GM18951 (cell line): ENCODE measurements around the gene AMMECR1.

Source experiments
- POLR2A ChIP-seq: IDR thresholded peaks from 4 replicates; pipeline ENCODE4 v1.6.1; 2011; ENCODE audit warnings: mild to moderate bottlenecking; ENCODE audit not compliant: insufficient read length, insufficient read depth; ENCODE audit errors: extremely low read depth
- in situ Hi-C: fragments of 300-500 bp; cut with MboI; formaldehyde crosslinking; loops from one replicate; pipeline ENCODE4 v1.12.0; 2022; ENCODE audit warnings: low sequenced_read_pairs, mixed read lengths, inconsistent platforms; ENCODE audit not compliant: unreplicated experiment

Gene AMMECR1

DNA sequence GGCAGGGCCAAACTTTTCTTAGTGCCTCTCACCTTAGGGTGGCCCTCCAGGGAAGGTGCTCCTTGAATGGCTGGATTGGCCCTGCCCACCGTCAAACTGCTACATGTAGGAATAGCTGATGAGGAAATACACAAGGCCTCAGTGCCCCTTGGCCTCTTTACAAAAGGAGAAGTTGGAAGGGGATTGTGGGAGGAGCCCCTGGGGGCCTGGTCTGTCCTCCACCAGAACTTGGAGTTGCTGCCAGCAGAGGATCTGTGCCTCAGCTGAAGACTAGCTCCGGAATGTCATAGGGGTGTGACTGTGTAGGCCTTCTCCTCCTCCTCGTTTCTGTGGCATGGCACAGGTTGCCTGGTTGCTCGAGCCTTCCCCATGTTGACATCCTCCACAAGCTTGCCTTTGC lies 142.7 kb downstream of the AMMECR1 start:
- in situ Hi-C loops = no loop called here
- no peak for TF ChIP-seq POLR2A

DNA sequence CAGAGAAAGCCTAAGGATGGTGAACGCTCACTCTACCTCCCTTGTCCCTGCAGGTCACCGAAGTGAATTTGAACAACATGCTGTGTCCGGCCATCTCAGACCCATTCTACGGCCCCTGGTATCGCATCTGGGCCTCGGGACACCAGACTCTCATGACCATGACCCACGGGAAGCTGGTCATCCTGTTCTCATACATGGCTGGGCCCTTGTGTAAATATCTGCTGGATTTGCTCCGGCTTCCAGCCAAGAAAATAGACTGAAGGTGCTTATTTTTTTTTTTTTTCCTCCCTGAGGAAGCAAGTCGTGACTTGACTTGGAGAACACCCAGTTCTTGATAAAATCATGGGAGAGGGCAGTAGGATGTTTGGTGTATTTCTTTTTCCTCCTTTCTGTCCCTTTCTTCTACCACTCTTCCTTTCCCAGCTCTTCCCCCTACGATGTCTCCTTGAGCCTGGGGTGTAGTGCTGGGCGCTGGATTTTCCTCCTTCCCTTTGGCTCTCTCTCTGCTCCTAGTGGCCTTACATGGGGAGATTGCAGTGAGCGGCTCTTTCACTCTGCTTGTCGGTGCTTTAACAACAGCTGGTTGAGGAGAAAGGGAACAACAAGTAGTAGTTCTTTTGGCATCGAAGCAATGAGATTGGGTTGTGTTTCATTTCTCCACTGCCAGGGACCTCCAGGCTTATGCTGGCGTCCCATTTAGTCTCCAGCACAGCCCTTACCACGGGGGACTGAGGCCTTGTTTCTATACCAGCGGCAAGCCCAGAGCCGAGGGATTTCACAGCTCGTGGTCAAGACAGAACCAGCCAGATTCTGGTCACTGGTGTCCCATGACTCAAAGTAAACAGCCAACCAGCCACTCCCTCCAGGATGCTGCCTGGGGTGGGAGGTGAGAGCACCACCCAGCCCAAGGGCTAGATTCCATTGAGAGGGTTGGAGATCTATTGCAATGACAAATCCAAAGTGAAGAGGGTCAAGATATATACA lies 144.4 kb downstream of the AMMECR1 start:
- in situ Hi-C loops = loop anchor here (25.0 kb wide), 1 partner anchor 664 kb away; no protein-coding TSS in a partner anchor
- TF ChIP-seq POLR2A = no peak

DNA sequence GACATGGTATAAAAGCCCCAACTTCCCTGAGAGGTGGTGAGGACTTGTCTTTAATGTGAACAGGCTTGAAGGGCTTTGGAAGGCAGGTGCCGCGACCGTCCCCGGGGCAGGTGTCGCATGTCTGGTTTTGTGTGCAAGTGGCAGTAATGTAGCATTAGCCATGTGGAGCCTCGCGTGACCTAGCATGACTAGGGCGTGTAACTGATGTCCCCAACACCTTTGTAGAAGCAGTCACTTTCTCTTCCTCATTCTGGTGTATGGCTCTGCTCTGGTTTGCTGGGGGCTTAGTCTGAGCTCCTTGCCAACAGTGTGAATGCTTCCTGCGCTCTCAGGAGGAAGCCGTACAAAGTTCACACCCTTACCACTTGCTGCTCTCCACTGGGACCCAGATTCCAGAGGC lies 145.7 kb downstream of the AMMECR1 start:
- in situ Hi-C loops = loop anchor here (25.0 kb wide), 1 partner anchor 665 kb away; no protein-coding TSS in a partner anchor
- TF ChIP-seq POLR2A = no peak

DNA sequence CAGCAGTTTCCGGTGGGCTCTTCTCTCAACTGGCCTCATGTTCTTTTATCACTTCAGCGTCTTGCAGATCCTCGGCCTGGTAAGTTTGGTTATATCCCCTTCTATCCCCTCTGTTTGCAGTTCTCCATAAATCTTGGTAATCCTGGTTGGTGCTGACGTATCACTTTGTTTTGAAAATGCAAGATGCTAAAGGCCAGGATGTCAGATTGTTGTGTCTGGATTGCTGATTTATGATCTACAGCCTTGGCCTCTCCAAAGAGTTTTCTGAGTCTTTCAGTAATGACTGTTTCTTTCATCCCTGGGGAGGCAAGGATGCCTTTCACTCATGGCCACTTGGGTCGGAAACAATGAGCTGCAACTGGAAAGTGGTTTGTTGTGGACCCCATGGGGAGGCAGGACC lies 146.4 kb downstream of the AMMECR1 start:
- no peak for TF ChIP-seq POLR2A
- in situ Hi-C loops = loop anchor here (25.0 kb wide), 1 partner anchor 666 kb away; no protein-coding TSS in a partner anchor

DNA sequence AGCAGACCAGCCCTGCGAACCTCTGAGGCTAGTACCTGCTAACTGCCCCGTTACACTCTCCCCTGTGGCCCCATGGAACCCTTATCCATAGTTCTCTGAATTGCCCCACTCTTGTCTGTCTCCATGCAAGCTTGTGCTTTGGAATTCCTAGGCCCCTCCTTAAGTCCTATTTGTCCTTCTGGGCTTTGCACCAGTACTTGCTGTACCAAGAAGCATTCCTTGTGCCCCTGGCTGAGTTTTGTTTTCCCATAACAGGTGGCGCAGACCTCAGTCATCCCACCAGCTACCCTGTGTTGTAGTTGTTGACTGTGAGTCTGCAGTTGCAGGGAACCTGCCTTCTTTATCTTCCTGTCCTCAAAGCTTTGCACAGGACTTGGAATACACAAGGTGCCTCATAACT lies 147.9 kb downstream of the AMMECR1 start:
- TF ChIP-seq POLR2A = no peak
- in situ Hi-C loops = loop anchor here (25.0 kb wide), 1 partner anchor 667 kb away; no protein-coding TSS in a partner anchor

DNA sequence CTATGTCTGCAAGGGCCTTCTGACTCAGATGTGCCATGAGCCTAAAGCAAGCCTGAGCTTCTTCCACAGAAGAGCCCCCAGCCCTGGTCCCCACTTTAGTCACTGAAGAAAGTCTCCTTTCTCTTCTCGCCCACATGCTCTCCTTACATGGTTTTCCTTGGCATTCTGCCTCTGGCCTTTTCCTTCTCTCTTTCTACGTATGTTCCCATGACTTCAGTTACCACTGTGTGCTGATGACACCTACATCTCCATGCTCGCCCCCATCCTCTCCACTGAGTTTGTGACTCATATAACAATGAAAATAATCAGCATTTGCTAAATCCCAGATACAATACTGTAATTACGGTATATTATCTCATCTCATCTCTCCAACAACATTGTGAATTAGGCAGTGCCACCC lies 149.3 kb downstream of the AMMECR1 start:
- no peak for TF ChIP-seq POLR2A
- in situ Hi-C loops = loop anchor here (25.0 kb wide), 1 partner anchor 669 kb away; no protein-coding TSS in a partner anchor

DNA sequence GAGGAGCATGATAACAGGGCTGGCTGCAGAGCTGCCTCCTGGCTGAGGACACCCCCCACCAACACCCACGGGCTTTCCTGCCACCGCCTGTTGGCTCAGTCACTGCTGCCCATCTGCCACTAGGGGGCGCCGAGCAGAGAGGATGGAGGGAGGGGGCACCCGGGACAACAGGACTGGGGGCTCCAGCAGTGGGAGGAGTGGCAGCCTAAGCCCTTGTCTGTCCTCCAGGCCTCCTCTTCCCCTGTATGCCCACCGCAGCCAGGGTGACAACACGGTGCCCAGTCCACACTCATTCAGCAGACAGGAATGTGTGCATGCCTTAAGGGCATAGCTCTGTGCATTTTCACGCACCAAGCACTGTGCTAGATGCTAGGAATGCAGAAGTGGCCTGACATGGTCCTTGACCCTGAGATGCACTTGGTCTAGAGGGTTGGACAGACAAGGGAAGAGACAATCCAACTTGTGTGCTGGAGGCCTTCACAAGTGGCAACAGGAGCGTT lies 149.9 kb downstream of the AMMECR1 start:
- in situ Hi-C loops = loop anchor here (25.0 kb wide), 1 partner anchor 669 kb away; no protein-coding TSS in a partner anchor
- TF ChIP-seq POLR2A = no peak

DNA sequence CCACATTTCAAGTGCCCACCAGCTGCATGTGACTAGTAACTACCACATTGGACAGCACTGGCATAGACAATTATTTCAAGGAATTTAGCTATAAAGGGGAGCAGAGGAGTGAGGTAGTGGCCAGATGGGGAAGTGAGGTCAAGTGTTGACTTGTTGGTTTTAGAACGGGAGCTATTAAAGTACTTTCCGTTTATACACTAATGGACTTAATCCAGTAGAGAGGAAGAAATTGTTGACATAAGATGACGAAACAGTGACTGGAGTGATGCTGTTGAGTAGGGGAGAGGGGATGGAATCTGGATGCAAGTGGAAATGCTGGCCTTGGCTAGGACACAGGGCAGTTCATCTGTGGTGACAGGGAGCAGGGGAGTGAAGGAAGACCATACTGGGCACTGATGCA lies 154.4 kb downstream of the AMMECR1 start:
- in situ Hi-C loops = loop anchor here (5.0 to 25.0 kb wide), 2 partner anchors 239 to 674 kb away; no protein-coding TSS in a partner anchor
- no peak for TF ChIP-seq POLR2A

DNA sequence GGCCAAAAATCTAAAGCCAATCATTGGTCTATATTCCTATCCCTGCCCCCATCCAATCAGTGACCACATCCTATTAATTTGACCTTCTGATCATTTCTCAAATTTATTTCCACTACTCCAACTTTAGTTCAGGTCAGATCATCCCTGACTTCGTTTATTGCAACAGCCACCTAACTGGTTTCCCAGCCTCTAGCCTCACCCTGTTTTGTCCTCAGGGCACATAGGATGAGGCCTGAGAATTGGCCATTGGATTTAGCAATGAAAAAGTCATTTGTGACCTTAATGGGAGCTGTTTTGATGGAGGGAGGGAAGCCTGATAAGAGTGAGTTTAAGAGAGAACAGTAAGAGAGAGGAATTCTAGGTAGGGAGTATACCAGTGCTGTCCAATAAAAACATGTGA lies 155.0 kb downstream of the AMMECR1 start:
- in situ Hi-C loops = loop anchor here (5.0 to 25.0 kb wide), 2 partner anchors 239 to 674 kb away; no protein-coding TSS in a partner anchor
- no peak for TF ChIP-seq POLR2A

DNA sequence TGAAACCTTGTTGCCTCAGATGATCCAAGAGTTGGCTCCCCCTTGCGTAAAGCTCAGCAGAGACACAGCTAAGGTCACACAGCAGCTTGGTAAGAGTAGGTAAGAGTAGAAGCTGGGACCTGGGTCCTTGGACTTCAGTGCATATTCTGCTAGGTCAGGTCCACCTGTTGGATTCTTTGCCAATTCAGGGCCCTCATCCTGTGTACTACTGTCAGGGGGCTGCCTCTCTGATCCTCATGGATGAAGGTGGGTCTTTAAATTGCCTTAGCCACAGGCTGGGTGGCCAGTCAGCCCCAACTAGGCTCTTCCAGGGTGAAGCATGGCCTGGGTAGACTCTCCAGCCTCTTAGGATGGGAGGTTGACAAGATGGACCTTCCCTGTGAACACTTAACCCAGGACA lies 155.8 kb downstream of the AMMECR1 start:
- in situ Hi-C loops = loop anchor here (5.0 to 25.0 kb wide), 2 partner anchors 240 to 675 kb away; no protein-coding TSS in a partner anchor
- no peak for TF ChIP-seq POLR2A

DNA sequence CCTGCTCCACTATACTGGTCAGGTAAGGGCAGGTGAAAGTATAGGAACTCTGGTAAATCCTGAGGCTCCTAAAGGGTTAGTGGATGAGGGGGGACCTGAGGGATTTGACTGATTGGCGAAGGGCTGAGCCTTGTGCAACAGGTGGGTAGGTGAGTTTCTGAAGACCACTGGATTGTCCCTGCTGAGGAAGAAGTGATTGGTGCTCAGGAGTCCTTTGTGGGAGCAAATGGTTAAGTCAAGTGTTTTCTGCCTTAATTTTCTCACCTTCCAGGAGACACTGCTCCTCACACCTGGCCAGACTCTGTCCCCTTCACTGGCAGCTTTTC lies 156.6 kb downstream of the AMMECR1 start:
- TF ChIP-seq POLR2A = no peak
- in situ Hi-C loops = loop anchor here (5.0 to 25.0 kb wide), 2 partner anchors 241 to 676 kb away; no protein-coding TSS in a partner anchor

DNA sequence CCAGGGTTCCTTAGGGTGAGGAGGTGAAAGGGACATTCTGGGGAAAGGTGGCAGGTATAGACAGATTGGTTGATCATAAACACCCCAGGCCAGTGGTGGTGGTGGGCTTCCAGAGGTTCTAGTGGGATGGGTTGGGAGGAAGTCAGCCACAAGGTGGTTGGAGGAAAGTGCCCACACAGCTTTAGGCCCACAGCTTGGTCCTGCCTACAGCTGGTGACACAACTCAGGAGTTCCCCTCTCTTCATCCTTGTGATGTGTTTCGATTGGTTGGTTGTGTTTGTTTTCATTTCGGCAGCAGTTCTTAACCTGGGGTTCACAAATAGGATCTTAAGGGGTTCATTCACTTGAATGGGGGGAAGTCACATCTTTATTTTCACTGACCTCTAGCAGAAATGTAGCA lies 158.0 kb downstream of the AMMECR1 start:
- TF ChIP-seq POLR2A = no peak
- in situ Hi-C loops = loop anchor here (5.0 to 25.0 kb wide), 2 partner anchors 242 to 677 kb away; no protein-coding TSS in a partner anchor

DNA sequence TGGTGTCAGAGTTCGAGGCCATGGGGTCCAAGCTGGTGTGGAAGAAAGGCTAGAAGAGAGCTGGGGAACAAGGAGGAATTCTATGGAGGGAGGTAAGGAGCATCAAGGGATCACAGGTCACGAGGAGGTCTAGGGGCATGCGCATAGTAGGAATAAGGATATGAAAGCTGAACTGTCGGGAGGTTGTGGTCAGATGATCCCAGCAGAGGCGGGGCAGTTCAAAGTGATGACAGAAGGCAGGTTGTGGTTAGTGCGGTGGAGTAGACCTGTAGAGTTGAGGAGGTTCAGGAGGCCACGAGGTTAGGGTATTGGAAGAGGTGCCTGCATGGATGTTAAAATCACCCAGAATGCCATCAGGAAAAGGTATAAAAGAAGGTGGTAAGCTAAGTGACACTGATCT lies 158.7 kb downstream of the AMMECR1 start:
- in situ Hi-C loops = loop anchor here (25.0 kb wide), 1 partner anchor 678 kb away; no protein-coding TSS in a partner anchor
- TF ChIP-seq POLR2A = no peak

DNA sequence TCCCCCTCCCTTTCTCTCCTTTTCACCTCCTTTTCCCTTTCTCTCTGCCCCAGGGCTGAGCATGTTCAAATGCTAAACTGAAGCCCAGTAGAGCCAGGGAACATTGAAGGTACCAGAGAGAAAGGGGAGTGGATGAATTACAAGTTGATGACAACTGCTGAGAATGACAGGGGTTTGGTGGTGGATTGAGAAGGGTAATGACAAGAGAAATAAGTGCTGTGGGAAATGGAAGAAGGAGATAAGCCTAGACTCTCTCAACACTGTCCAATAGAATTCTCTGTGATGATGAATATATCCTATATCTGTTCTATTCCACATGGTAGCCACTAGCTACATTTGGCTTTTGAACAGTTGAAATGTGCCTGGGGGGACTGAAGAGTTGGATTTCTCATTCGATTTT lies 160.4 kb downstream of the AMMECR1 start:
- in situ Hi-C loops = loop anchor here (25.0 kb wide), 1 partner anchor 680 kb away; no protein-coding TSS in a partner anchor
- TF ChIP-seq POLR2A = no peak
